PC-3 (cell line): ENCODE measurements around the gene NTM.

Source experiments
- EZH2 ChIP-seq: fragments of 300-600 bp; sonication (generic); IDR thresholded peaks from one replicate; pipeline ENCODE4 v1.6.1; 2017; ENCODE audit warnings: antibody characterized with exemption, mild to moderate bottlenecking, low read length; ENCODE audit not compliant: unreplicated experiment
- TF ChIP-seq, protein P1 (sequence below): fragments of 300-600 bp; sonication (generic); conservative IDR thresholded peaks from 2 replicates; pipeline ENCODE4 v1.5.1; 2017; ENCODE audit warnings: antibody characterized with exemption, low read depth, mild to moderate bottlenecking, low read length

DNA sequence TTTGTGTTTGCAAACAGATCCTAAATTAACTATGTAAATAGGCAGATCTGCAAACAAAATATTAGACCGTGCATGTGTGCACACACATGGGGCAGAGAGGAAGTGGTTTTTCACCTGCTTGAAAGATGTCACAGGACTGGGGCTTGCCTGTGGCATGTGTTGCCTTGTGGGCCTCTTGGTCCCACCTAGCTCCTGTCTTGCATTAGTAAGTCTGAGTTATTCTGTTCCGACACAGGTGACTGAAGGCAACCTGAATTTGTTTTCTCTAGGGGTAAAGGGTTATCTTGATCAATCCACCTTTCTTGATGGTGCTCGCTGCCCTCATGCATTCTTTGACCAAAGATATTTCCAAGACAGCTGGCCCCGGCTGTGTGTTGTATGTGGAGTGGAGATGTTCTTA, 667.5 kb downstream of the NTM start:
- no peak for TF ChIP-seq EZH2
- TF ChIP-seq, protein P1, sequence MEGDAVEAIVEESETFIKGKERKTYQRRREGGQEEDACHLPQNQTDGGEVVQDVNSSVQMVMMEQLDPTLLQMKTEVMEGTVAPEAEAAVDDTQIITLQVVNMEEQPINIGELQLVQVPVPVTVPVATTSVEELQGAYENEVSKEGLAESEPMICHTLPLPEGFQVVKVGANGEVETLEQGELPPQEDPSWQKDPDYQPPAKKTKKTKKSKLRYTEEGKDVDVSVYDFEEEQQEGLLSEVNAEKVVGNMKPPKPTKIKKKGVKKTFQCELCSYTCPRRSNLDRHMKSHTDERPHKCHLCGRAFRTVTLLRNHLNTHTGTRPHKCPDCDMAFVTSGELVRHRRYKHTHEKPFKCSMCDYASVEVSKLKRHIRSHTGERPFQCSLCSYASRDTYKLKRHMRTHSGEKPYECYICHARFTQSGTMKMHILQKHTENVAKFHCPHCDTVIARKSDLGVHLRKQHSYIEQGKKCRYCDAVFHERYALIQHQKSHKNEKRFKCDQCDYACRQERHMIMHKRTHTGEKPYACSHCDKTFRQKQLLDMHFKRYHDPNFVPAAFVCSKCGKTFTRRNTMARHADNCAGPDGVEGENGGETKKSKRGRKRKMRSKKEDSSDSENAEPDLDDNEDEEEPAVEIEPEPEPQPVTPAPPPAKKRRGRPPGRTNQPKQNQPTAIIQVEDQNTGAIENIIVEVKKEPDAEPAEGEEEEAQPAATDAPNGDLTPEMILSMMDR: no peak
